ENCODE results near the gene FGFR2. TPM values are rescaled to one million over a fixed set of nuclear protein-coding genes. Genes with fewer than 3 reads are reported as not detected.

FGFR2 gene
- total RNA-seq, 4 donors from 2014 or later: 105 to 222 (median 155) TPM

- no peak for DNase-seq (ENCODE audit: low spot score in 2 of 2)
- Histone ChIP-seq H3K4me1 (no peaks in the 10 kb centered on the region), H3K27me3 (no peaks in the 10 kb centered on the region), H3K36me3 (no peaks in the 10 kb centered on the region), H3K9me3 (no peaks in the 10 kb centered on the region), H3K27ac (no peak overlapping the region), H3K4me3 (no peak overlapping the region)
- TF ChIP-seq, protein P1, sequence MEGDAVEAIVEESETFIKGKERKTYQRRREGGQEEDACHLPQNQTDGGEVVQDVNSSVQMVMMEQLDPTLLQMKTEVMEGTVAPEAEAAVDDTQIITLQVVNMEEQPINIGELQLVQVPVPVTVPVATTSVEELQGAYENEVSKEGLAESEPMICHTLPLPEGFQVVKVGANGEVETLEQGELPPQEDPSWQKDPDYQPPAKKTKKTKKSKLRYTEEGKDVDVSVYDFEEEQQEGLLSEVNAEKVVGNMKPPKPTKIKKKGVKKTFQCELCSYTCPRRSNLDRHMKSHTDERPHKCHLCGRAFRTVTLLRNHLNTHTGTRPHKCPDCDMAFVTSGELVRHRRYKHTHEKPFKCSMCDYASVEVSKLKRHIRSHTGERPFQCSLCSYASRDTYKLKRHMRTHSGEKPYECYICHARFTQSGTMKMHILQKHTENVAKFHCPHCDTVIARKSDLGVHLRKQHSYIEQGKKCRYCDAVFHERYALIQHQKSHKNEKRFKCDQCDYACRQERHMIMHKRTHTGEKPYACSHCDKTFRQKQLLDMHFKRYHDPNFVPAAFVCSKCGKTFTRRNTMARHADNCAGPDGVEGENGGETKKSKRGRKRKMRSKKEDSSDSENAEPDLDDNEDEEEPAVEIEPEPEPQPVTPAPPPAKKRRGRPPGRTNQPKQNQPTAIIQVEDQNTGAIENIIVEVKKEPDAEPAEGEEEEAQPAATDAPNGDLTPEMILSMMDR (IDR thresholded peaks at IDR 0.05): no peak
- TF ChIP-seq POLR2AphosphoS5 (IDR thresholded peaks at IDR 0.05) (no peak), POLR2A (IDR thresholded peaks at IDR 0.05) (no peak), EP300 (IDR thresholded peaks at IDR 0.05) (no peak)
- 72% methylated on average over 9 of the region's 9 CpGs for WGBS
These were observed 163.0 kb downstream of the FGFR2 start for GRCh38 chr10:121435099-121435875.

- H3K27ac ChIP-seq: no peak overlapping the region
- H3K4me1 ChIP-seq: no peaks in the 10 kb centered on the region
- WGBS: 92% methylated on average over 5 of the region's 7 CpGs
- H3K4me3 ChIP-seq: no peak overlapping the region
- H3K9me3 ChIP-seq: no peaks in the 10 kb centered on the region
- TF ChIP-seq EP300 (IDR thresholded peaks at IDR 0.05) (no peak), POLR2A (IDR thresholded peaks at IDR 0.05) (no peak), POLR2AphosphoS5 (IDR thresholded peaks at IDR 0.05) (no peak)
- TF ChIP-seq, protein P1 (IDR thresholded peaks at IDR 0.05): no peak
- H3K36me3 ChIP-seq: no peaks in the 10 kb centered on the region
- no peak for DNase-seq (ENCODE audit: low spot score in 2 of 2)
- no peaks in the 10 kb centered on the region for H3K27me3 ChIP-seq
These were observed 164.3 kb downstream of the FGFR2 start for GRCh38 chr10:121433965-121434364.

- Histone ChIP-seq H3K4me3 (no peak overlapping the region), H3K36me3 (no peaks in the 10 kb centered on the region), H3K27ac (no peak overlapping the region), H3K27me3 (no peaks in the 10 kb centered on the region), H3K4me1 (no peaks in the 10 kb centered on the region), H3K9me3 (no peaks in the 10 kb centered on the region)
- TF ChIP-seq, protein P1 (IDR thresholded peaks at IDR 0.05): no peak
- no peak for TF ChIP-seq POLR2A (IDR thresholded peaks at IDR 0.05)
- no peak for TF ChIP-seq EP300 (IDR thresholded peaks at IDR 0.05)
- TF ChIP-seq POLR2AphosphoS5 (IDR thresholded peaks at IDR 0.05): no peak
- no peak for DNase-seq (ENCODE audit: low spot score in 2 of 2)
- 46% methylated on average over 1 of the region's 1 CpG for WGBS
These were observed 169.4 kb downstream of the FGFR2 start for GRCh38 chr10:121428867-121429266.

Measured in suprapubic skin (tissue), 4 donors.